ENCODE data around the gene HOXA9.

Gene HOXA9

DNA sequence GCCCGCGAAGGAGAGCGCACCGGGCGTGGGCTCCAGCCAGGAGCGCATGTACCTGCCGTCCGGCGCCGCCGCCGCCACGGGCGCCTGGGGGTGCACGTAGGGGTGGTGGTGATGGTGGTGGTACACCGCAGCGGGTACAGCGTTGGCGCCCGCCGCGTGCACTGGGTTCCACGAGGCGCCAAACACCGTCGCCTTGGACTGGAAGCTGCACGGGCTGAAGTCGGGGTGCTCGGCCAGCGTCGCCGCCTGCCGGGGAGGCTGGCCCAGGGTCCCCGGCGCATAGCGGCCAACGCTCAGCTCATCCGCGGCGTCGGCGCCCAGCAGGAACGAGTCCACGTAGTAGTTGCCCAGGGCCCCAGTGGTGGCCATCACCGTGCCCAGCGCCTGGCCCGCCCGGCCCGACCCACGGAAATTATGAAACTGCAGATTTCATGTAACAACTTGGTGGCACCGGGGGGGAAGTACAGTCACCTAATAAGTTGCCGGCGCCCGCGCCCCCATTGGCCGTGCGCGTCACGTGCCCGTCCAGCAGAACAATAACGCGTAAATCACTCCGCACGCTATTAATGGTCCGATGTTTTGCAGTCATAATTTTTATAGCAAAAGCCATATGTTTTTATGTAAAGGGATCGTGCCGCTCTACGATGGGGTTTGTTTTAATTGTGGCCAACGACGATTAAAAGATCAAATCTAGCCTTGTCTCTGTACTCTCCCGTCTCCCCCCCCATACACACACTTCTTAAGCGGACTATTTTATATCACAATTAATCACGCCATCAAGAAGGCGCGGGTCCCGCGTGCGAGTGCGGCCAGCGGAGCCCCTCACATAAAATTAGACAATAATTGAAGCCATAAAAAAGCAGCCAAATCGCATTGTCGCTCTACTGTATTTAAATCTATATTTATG, at the start of gene HOXA9:
TSS of gene HOXA9 (minus strand) at position 449 of the 907 bp plus-strand sequence. CDS start at position 369, 80 bp downstream.
- no peak for DNase-seq

DNA sequence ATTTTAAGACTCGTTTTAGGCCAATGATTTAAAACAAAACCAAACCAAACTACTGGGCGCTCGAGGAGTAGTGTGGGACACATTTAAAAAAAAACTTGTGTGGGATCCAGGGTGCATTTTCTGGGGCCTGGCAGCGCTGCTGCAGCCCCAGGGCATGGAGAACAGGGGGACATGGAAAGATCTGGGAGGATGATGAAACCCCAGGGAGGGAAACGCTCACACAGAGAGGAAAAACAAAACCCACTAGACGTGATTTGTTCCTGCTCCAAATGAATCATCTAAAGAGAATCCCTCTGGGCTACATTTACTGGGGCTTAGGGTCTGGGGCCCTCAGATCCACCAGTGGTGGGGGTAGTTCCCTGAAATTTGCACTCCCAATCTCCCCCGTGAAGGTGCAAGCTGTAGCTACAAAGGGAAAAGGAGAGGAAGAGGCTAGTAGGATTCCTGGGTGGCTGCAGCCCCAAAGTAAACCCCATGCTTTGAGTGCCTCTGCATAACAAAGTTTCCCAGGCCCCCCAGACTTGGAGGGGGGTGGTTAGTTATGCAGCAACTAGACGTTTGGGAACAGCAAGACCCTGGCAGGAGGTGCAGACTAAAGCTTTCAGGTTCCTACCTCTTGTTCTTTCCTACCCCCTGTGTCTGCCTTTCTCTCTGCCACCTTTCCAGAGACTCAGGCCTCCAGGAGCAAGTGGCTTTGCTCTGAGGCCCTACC, 49.1 kb upstream of the HOXA9 start:
- DNase-seq = no peak

DNA sequence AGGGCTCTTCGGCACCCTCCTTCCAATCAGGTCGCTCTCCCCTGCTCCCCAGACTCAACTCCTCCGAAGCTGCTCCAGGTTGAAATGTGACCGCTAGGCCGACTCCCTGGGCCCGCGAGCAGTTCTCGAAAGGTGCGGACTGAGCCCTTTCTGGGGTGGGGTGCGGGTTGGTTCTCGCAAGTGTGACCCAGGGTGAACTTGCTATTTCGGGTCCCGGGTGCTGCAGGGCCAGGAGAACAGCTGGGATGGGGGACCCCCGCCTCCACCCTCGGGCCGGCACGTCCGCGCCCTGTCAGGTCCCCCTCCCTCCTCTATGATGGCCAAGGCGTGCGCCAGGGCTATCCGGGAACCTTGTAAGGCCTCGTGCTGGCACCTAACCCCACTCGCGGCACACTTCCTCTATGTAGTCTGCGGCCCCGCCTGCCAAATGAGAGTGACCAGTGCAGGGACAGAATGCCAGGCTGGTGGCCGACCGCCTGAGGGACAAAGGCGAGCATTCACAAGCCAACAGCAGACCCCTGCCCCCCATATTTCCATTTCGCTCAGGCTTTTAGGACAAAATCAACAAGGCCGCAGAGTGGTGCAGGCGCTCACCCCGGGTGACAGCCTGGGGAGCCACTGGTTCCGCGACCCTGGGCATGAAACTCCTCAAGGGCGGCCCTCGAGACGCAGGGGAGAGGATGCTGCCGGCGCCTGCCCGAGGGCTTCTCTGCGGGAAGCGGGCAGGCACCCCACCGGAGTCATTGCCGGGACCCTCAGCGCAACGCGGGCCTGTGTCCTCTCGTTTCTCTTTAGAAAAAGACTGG, 48.3 kb upstream of the HOXA9 start:
- no peak for DNase-seq

DNA sequence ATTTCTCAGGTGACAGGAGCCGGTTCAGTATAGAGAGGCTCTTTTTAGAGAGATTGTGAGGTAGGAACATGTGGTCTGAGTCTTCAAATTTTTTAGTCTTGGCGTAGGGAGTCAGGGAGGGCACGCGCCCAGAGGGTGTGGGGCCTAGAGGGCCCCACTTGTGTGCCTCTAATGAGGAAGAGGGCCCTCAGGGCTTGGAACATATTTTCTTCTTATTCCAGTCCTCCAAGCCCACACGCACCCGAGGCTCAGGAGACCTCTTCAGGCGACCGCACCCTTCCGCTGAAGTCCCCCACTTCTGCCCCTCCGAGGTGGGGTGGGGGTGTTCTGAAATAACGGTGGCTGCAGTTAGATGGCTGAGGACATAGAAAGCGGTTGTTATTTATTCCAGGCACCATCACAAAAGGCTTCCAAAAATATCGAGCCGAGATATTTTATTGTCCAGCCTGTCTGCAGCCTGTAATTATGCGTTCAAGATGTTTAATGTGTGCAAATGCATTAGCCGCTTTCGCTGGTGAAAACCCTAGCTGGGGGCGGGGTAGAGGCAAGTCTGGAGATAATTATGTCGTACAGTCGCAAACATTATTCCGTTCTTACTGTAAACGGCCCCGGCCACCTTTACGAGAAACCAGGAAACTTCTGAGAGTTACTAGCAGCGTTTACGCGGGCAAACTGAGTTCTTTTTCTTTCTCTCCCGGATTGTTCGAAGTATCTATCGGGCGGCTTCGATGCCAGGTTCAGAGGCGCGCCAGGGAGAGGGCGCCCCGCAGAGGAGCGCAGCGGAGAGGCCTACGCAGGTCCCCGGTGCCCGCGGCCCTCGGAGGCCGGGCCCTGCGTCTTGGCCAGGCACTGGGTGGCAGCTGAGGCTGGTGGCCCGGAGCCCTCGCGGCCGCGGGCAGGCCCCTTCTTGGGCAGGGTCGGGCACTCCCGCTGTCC, 47.4 kb upstream of the HOXA9 start:
- DNase-seq = peak; percentile 32

DNA sequence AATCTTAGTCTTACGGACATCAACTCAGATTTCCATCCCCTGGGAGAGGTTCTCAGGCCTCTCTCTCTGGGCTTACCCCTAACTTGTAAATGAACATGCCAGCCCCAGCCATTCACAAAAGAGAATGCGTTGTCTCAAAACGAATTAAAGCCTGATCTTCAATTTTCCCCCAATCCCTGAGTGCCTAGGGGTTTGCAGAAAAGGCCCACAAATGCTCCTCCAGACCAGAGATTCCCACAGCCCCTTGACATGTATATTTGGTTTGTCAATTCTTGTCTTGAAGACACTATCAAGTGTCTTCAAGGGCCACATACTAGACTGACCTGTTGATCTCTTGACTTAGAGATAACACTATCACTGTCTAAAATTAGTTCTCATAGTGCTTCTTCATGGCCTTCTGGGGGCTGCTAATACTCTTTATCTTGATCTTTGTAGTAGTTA, 46.4 kb upstream of the HOXA9 start:
- no peak for DNase-seq

- DNase-seq = no peak
Observed at GRCh38 chr7:27211084-27211446, 45.7 kb upstream of the HOXA9 start.

- DNase-seq = no peak
Observed at GRCh38 chr7:27210441-27211083, 45.2 kb upstream of the HOXA9 start.

DNA sequence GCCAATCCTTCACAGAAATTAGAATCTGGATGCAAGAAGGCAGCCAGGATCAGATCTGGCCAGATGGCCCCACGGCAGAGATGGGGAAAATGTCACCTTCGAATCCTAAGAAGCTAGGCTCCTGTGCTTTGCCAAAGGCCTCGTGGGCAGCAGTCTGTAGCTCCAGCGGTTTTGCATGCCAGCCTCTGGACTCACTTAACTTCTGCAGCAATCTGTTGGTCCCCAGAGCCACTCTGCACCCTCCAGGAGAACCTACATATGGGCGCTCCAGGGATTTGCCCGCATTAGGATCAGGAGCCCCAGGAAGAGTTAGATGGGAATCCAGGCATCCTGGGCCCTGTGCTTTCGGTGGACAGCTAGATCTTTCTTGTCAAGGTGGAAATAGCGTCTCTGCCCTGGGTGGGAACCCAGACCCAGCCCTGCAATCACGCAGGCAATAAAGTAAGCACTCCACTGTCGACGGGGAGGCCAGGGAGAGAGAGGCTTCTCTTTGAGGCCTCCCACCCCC, 44.6 kb upstream of the HOXA9 start:
- DNase-seq = no peak

DNA sequence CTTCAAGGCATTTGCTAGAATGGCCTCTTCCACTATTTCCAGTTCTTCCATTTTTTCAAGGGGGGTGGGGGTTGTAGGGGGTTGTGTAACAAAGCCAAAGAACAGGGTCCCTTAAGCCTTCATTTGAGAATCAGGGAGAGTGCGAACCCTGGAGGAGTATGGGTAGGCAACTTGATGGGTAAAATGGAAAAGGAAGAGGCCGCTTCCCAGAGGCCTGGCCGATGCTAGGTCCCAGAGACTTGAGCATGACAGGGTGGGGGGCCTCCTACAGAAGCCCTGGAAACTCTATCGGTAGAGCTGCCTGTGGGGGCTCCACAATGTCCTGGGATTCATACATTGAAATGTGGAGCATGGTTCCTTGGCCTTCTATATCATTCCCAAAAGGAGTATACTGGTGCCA, 43.7 kb upstream of the HOXA9 start:
- no peak for DNase-seq

DNA sequence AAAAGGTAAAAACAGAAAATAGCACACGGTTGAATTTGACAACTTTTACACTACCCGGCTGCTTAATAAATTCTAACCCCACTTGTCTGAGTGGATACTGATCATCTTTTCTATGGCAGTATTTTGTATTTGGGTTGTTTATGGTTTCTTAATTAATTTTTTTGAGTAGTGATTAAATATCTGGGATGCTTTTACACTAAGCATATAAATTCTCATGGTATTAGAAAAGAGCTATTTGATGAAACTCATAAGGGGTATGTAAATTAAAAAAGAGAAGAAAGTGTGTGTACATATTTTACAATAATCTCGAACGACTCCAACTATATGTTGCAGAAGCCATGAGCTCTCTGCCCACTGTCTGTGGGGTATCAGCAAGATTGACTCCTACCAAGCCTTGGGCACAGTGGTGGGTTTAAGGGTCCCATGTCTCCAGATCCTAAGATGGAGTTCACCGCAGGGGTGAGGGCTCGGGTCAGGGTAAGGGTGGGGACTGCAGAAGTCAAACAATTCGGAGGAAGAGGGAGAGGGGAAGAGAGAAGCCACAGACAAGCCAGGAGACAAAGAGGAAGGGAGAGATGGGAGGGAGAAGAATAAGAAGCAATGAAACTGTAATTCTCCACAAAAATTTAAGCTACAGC, 42.1 kb upstream of the HOXA9 start:
- no peak for DNase-seq

- no peak for DNase-seq
Observed at GRCh38 chr7:27205325-27206280, 40.3 kb upstream of the HOXA9 start.

DNA sequence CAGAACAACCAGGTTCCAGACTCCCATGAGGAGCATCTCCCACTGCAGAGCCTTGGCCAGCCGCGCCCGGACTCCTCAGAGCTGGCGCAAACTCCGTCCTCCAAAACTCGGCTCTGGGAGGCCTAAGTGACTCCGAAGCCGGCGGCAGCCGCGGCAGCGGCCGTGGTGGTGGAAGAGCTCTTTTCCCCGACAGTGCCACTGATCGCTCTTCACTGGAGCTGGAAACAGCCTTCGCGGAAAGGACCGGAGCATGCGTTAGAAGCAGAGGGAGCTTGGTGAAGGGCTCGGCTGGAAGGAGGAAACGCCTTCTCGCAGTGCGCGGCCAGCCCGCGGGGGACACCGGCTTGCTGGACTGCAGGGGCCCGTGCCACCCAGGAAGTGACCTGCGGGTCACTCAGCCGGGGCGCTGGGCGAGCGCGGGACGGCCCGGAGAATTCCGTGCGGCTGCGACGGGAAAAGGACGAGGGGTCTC, 39.5 kb upstream of the HOXA9 start:
- no peak for DNase-seq

DNA sequence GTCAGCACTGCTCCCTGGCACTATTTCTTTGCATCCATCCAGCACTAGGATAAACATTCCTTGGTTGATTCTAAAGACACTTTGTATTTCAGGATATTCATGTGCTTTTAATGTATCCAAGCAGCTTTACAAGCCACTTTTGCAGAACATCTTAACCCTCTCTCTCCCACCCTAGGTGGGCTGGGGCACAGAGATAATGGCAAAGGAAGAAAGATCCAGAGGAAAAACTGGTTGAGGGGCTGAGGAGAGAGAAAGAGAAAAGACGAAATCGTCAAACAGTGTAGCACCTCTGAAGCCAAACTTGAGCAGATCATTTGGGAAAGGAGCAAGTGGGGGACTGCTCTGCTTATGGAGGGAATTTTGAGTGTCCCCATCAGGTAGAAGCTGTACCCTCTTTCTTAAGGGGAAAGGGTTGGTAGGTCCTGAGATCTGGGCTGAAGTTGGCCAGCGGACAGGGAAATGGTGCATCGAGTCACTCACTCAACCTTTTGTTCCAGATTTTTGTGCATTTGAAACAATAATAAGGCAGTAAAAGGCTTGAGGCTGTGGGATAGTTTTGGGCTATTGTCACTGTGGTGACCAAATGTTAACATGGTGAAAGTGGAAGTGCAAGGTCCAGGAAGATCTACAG, 38.7 kb upstream of the HOXA9 start:
- no peak for DNase-seq

GRCh38 chr7:27203365-27203953, 38.1 kb upstream of the HOXA9 start:
- DNase-seq = no peak

DNA sequence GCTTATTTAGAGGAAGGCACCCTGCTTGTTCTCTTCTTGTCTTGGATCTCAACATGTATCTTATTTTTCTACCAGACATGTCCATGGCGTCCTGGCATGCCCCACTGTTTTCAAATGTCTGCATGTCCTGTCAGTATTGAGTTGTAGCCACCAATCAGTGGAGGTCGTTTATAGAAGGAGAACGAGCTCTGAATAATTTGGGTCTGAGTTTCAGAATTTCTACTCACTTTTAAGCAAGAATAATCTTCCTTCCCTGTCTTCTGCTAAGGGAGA, 37.5 kb upstream of the HOXA9 start:
- no peak for DNase-seq

GRCh38 chr7:27202018-27202861, 36.9 kb upstream of the HOXA9 start:
- DNase-seq = no peak

- no peak for DNase-seq
Observed at GRCh38 chr7:27201580-27202017, 36.3 kb upstream of the HOXA9 start.
